ENCODE data around the gene KLK12. TPM values are rescaled to one million over a fixed set of nuclear protein-coding genes. Genes with fewer than 3 reads are reported as not detected.

The KLK12 gene
- not detected in 2 replicates for total RNA-seq (2014; rRNA removed; shearing (Covaris generic))
- polyA plus RNA-seq (2015; cell fraction: cytosol; rRNA removed), result not detected in 2 replicates
- not detected in 2 replicates for polyA plus RNA-seq (2015; cell fraction: nucleus; rRNA removed)

DNA sequence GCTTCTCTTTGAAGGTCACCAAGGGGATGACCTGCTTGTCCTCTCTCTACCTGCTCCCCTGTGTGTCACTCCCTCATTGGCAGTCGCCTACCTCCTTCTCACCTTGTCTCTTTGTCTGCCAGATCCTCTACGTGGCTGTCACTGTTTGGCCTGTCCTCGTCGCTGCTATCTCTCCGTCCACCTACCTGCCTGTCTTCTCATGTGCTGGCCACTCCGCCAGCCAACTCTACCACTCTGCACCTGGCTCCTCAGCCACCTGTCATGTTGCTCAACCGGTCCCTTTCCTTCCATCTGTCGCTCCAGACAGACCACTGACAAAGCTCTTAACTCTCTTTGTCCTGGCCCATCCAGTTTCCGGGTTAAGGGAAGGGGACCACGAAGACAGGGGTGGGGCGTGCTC, at the start of gene KLK12:
KLK12 (minus strand) TSS at position 299 of the 400 bp plus-strand sequence. CDS start 381 bp downstream, outside the sequence.
- no peak for DNase-seq (ENCODE audit: low read depth, low spot score)
- in situ Hi-C loops (cut with HindIII; ENCODE audit: low pct_unique_long_range_greater_than_20kb, low sequenced_read_pairs), result no loop called here

- no peak for DNase-seq (ENCODE audit: low read depth, low spot score)
- in situ Hi-C loops (cut with HindIII; ENCODE audit: low pct_unique_long_range_greater_than_20kb, low sequenced_read_pairs), result no loop called here
These were observed 49.7 kb upstream of the KLK12 start for GRCh38 chr19:51084505-51084904.

- DNase-seq (ENCODE audit: low read depth, low spot score), result no peak
- in situ Hi-C loops (cut with HindIII; ENCODE audit: low pct_unique_long_range_greater_than_20kb, low sequenced_read_pairs), result no loop called here
These were observed 49.0 kb upstream of the KLK12 start for GRCh38 chr19:51083783-51084182.

DNA sequence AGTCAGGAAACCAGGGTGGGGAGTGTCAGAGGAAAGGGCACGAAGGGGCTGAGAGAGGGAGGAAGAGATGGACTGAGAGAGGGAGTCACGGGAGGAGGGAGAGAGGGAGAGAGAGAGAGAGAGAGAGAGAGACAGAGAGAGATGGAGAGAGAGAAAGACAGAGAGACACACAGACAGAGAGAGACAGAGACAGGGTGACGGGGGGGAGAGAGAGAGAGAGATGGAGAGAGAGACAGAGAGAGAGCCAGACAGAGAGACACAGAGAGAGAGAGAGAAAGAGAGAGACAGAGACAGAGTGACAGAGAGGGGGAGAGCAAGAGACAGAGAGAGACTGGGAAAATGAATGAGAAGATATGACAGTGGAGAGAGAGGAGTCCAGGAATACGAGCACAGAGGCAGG, 48.4 kb upstream of the KLK12 start:
- no peak for DNase-seq (ENCODE audit: low read depth, low spot score)
- in situ Hi-C loops (cut with HindIII; ENCODE audit: low pct_unique_long_range_greater_than_20kb, low sequenced_read_pairs), result no loop called here

DNA sequence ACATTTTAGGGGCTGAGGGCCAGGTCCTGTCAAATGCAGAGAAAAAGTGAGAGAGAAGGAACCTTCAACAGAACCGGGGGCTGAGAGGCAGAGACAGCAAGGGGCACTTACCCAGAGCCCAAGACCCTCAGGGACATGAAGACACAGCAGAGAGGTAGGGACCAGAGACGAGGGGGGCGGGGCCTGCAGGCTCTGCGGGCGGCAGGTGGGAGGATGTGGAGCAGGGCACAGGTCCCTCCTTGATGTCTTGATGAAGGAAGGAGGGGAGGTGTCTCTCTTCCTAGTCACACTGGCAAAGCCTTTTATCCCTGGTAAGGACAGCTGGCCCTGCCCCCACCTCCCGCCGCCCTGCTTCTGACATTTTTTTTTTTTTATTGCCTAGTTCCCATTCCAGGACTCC, 47.8 kb upstream of the KLK12 start, which contains the start of gene KLK14:
KLK14 (minus strand) TSS at position 277 of the 400 bp plus-strand sequence; CDS start at position 4, 273 bp downstream.
- in situ Hi-C loops (cut with HindIII; ENCODE audit: low pct_unique_long_range_greater_than_20kb, low sequenced_read_pairs), result no loop called here
- DNase-seq (ENCODE audit: low read depth, low spot score), result no peak

GRCh38 chr19:51081476-51081875, 46.7 kb upstream of the KLK12 start:
- in situ Hi-C loops (cut with HindIII; ENCODE audit: low pct_unique_long_range_greater_than_20kb, low sequenced_read_pairs), result no loop called here
- no peak for DNase-seq (ENCODE audit: low read depth, low spot score)

DNA sequence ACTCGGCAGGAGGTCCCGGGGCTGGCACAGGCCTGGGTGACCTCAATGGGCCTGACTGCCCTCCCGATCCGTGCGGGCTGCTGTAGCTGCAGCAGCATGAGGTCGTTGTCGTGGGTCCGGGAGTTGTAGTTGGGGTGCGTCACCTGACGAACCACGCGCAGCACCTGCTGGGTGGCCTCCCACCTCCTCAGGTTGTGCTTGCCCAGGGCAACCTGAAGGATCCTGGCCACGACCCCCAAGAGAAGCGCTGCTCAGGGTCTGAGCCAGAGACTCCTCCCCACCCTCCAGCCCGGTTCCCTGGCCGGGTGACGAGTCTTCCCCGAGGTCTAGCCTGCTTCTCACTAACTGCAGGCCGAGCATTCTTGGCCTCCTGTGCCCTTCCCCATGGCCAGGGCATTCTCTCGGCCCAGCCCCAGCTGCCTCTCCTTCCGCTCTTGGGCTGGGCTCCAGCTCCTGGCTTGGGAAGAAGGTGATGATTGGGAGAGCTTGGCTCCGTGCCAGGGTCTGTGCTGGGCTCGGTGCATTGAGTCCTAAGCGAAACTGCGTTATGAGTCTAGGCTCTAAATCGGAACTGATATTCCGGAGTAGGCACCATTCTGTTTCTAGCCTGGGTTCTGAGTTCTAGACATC, 44.8 kb upstream of the KLK12 start:
- DNase-seq (ENCODE audit: low read depth, low spot score), result no peak
- in situ Hi-C loops (cut with HindIII; ENCODE audit: low pct_unique_long_range_greater_than_20kb, low sequenced_read_pairs), result no loop called here

- in situ Hi-C loops (cut with HindIII; ENCODE audit: low pct_unique_long_range_greater_than_20kb, low sequenced_read_pairs), result no loop called here
- DNase-seq (ENCODE audit: low read depth, low spot score), result no peak
These were observed 43.9 kb upstream of the KLK12 start for GRCh38 chr19:51078731-51079130.

DNA sequence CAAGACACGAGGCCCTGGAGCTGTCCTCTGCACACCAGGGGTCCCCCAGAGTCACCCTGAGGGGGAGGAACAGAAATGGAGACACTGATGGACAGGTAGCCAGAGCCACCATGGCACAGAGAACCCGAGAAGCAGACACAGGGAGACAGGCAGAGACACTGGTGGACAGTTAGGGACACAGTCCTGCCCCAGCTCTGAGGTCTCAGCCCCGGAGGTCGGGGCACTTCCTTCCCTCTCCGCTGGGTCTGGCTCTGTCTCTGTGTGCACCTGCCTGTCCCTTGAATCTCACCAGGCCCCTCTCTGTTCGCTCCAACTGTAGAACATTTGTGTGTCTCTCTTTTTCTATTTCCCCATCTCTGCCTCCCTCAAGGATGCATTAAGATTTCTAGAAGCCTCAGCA, 43.3 kb upstream of the KLK12 start:
- in situ Hi-C loops (cut with HindIII; ENCODE audit: low pct_unique_long_range_greater_than_20kb, low sequenced_read_pairs), result no loop called here

GRCh38 chr19:51076631-51077213, 41.9 kb upstream of the KLK12 start:
- no peak for DNase-seq (ENCODE audit: low read depth, low spot score)
- in situ Hi-C loops (cut with HindIII; ENCODE audit: low pct_unique_long_range_greater_than_20kb, low sequenced_read_pairs), result no loop called here

More for the DNA sequence above, 43.3 kb upstream of the KLK12 start:
- DNase-seq (ENCODE audit: low read depth, low spot score), result no peak

- in situ Hi-C loops (cut with HindIII; ENCODE audit: low pct_unique_long_range_greater_than_20kb, low sequenced_read_pairs), result no loop called here
These were observed 41.2 kb upstream of the KLK12 start for GRCh38 chr19:51075998-51076397.

GRCh38 chr19:51071095-51071405, 36.2 kb upstream of the KLK12 start:
- in situ Hi-C loops (cut with HindIII; ENCODE audit: low pct_unique_long_range_greater_than_20kb, low sequenced_read_pairs), result no loop called here
- DNase-seq (ENCODE audit: low read depth, low spot score), result peak; percentile 36

More at GRCh38 chr19:51075998-51076397, 41.2 kb upstream of the KLK12 start:
- no peak for DNase-seq (ENCODE audit: low read depth, low spot score)

DNA sequence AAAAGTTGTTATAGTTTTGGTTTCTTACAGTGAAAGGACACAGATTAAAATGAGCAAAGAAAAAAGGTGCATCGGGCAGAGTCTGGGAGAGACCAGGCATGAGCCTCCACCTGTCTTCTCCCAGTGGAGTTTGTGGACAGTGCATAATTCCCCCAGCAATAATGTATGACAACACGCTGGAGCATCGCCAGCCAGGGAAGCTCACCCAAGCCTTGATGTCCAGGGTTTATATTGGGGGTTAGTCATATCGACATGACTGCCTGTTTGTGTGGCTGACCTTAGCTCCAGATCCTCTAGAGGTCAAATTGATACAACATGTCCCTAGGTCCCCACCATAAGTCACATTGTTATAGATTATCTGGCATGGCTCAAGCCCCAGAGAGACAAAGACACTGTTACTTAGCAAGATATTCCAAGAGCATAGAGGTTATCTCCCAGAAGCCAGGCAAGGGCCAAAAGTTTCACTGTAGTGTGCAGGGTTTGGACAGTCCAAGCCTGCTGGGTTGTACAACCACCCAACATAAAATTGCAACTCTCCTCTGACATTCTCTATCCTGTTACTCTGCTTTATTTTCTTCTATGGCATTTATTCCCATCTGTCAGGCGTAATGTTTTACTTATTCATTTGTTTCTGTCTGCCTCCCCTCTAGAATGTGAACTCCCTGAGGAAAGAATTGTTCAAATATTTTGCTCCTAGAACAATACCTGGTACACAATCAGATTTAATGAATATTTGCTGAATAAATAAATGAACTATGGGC, 35.7 kb upstream of the KLK12 start:
- in situ Hi-C loops (cut with HindIII; ENCODE audit: low pct_unique_long_range_greater_than_20kb, low sequenced_read_pairs), result no loop called here

GRCh38 chr19:51066393-51067186, 31.8 kb upstream of the KLK12 start:
- in situ Hi-C loops (cut with HindIII; ENCODE audit: low pct_unique_long_range_greater_than_20kb, low sequenced_read_pairs), result no loop called here
- no peak for DNase-seq (ENCODE audit: low read depth, low spot score)

More for the DNA sequence above, 35.7 kb upstream of the KLK12 start:
- DNase-seq (ENCODE audit: low read depth, low spot score), result peak; percentile 2

DNA sequence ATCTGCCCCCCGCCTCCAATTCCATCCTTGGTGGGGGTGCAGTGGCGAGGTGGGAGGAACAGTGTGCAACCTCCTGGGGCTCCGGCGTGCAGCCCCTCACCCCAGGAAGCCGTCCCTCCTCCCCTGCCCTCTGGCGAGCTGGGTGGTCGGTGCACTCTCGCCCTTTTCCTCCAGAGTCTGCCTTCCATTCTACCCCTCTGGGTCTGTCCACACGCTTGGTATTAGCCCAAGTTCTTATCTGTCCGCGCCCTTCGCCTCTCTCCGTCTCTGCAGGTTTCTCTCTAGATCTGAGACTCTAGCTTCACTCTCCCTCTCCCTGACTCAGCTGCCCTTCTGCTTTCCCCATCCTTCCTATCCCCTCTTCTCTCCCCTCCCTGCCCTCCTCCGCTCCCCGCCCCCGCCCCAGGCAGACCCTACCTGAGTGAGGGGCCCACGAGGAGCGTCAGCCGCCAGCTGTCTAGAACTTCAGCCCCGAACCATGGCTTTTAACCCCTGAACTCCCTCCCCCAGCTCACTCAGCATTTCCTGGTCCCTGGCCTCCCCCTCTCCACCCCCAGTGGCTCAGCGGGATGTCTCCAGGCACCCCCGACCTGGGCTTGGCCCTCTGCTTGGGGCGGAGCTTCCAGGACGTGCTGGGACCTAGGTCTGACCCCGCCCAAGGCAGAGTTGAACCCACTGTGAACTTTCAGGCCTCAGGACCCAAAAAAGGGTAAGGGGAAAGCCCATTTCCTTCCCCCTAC, 30.6 kb upstream of the KLK12 start:
- in situ Hi-C loops (cut with HindIII; ENCODE audit: low pct_unique_long_range_greater_than_20kb, low sequenced_read_pairs), result no loop called here
- no peak for DNase-seq (ENCODE audit: low read depth, low spot score)

DNA sequence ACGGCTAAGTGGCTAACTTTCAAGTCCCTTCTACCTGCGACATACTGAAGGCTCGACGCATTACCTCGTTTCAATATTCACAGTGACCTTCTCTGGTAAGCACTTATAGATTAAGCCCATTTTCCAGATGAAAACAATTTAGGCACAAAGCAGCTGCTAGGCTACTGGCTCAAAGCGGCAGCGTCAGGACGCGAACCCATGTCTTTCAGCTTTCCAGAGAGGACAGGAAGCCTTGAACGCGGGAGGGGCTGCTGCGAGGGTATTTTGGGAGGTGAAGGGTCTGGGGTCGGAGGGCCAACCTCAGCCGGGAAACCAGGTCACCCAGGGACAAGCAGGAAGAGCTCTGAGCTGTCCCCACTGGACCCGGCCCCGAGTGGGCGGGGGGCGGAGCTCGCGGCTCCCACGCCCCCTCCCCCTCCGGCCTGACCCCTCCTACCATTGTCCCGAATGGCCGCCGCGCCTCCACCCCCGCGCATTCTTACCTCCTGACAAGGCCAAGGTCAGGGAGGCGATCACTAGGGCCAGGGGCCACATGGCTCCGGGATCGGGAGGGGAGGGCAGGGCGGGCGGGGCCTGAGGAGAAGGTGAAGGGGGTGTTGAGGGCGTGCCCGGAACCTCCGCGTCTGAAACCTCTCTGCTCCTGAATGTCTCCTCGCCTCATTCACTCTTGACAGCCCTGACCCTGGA, 29.9 kb upstream of the KLK12 start, which contains the start of gene KLK13:
KLK13 (minus strand) TSS at position 559 of the 687 bp plus-strand sequence; CDS start at position 534, 25 bp downstream.
- no peak for DNase-seq (ENCODE audit: low read depth, low spot score)
- in situ Hi-C loops (cut with HindIII; ENCODE audit: low pct_unique_long_range_greater_than_20kb, low sequenced_read_pairs), result no loop called here

DNA sequence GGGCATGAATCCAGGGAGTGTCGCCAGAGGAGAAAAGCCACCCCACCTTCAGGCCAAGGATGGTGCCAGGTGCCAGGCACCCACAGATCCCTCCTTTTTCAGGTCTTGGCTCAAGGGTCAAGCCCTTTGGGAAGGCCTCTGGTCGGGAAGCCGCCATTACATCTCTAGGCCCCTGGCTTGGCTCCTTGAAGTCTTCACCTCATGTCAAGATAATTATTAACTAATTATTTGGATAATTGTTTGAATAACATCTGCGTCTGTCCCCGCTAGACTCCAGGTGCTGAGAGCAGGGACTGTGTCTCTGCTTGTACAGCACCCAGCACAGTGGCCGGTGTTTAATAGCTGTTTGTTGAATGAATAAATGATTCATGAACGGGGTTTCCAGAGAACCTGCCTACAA, 28.9 kb upstream of the KLK12 start:
- DNase-seq (ENCODE audit: low read depth, low spot score), result no peak
- in situ Hi-C loops (cut with HindIII; ENCODE audit: low pct_unique_long_range_greater_than_20kb, low sequenced_read_pairs), result no loop called here

Measured in SK-MEL-5 (cell line).